ENCODE results near the gene TMEM163. TPM values are rescaled to one million over a fixed set of nuclear protein-coding genes. Genes with fewer than 3 reads are reported as not detected.

The TMEM163 gene
- total RNA-seq, 2 donors from 2014 or later: 0.55 to 23.1 TPM

GRCh38 chr2:134668821-134669220, 50.0 kb downstream of the TMEM163 start:
- H3K27ac ChIP-seq: no peak overlapping the region
- no peaks in the 10 kb centered on the region for H3K9me3 ChIP-seq
- H3K4me1 ChIP-seq (replicated peaks): no peaks in the 10 kb centered on the region
- H3K27me3 ChIP-seq (replicated peaks; ENCODE audit: insufficient read depth): no peaks in the 10 kb centered on the region
- H3K36me3 ChIP-seq: no peaks in the 10 kb centered on the region
- DNase-seq (ENCODE audit: low spot score): no peak
- intact Hi-C loops (cut with DNase I): no loop called here
- no peak for TF ChIP-seq CTCF (IDR thresholded peaks at IDR 0.05)
- TF ChIP-seq POLR2A (IDR thresholded peaks at IDR 0.05): no peak
- TF ChIP-seq POLR2AphosphoS5 (IDR thresholded peaks at IDR 0.05): no peak
- WGBS: 85% methylated on average over 7 of the region's 7 CpGs
- no peak overlapping the region for H3K4me3 ChIP-seq

GRCh38 chr2:134667541-134667940, 51.3 kb downstream of the TMEM163 start:
- H3K9me3 ChIP-seq: no peaks in the 10 kb centered on the region
- H3K4me1 ChIP-seq (replicated peaks): no peaks in the 10 kb centered on the region
- H3K27me3 ChIP-seq (replicated peaks; ENCODE audit: insufficient read depth): no peaks in the 10 kb centered on the region
- H3K36me3 ChIP-seq: no peaks in the 10 kb centered on the region
- no peak overlapping the region for H3K27ac ChIP-seq
- no peak for DNase-seq (ENCODE audit: low spot score)
- whole genome bisulfite sequencing: 77% methylated on average over 2 of the region's 2 CpGs
- intact Hi-C loops (cut with DNase I): no loop called here
- H3K4me3 ChIP-seq: no peak overlapping the region
- TF ChIP-seq POLR2A (IDR thresholded peaks at IDR 0.05): no peak
- no peak for TF ChIP-seq POLR2AphosphoS5 (IDR thresholded peaks at IDR 0.05)
- no peak for TF ChIP-seq CTCF (IDR thresholded peaks at IDR 0.05)

- 86% methylated on average over 4 of the region's 4 CpGs for WGBS
- intact Hi-C loops (cut with DNase I): no loop called here
- TF ChIP-seq POLR2A (IDR thresholded peaks at IDR 0.05) (no peak), POLR2AphosphoS5 (IDR thresholded peaks at IDR 0.05) (no peak), CTCF (IDR thresholded peaks at IDR 0.05) (no peak)
- DNase-seq (ENCODE audit: low spot score): no peak
- no peaks in the 10 kb centered on the region for H3K36me3 ChIP-seq
- no peak overlapping the region for H3K27ac ChIP-seq
- no peaks in the 10 kb centered on the region for H3K9me3 ChIP-seq
- no peaks in the 10 kb centered on the region for H3K27me3 ChIP-seq (replicated peaks; ENCODE audit: insufficient read depth)
- H3K4me1 ChIP-seq (replicated peaks): no peaks in the 10 kb centered on the region
- H3K4me3 ChIP-seq: no peak overlapping the region
Observed at GRCh38 chr2:134667081-134667480, 51.7 kb downstream of the TMEM163 start.

- TF ChIP-seq CTCF (IDR thresholded peaks at IDR 0.05): no peak
- TF ChIP-seq POLR2AphosphoS5 (IDR thresholded peaks at IDR 0.05): no peak
- no peak for TF ChIP-seq POLR2A (IDR thresholded peaks at IDR 0.05)
- DNase-seq (ENCODE audit: low spot score): no peak
- Histone ChIP-seq H3K36me3 (no peaks in the 10 kb centered on the region), H3K9me3 (no peaks in the 10 kb centered on the region), H3K4me3 (no peak overlapping the region), H3K27me3 (replicated peaks; ENCODE audit: insufficient read depth) (no peaks in the 10 kb centered on the region), H3K4me1 (replicated peaks) (no peaks in the 10 kb centered on the region), H3K27ac (no peak overlapping the region)
- 69% methylated on average over 7 of the region's 7 CpGs for WGBS
- intact Hi-C loops (cut with DNase I): no loop called here
Observed at GRCh38 chr2:134665727-134666506, 52.9 kb downstream of the TMEM163 start.
